K562 (cell line): ENCODE measurements around the gene LAMTOR4. TPM values are rescaled to one million over a fixed set of nuclear protein-coding genes. Genes with fewer than 3 reads are reported as not detected.

Source experiments
- ARID1B ChIP-seq: fragments of 450-650 bp; IDR thresholded peaks from 2 replicates; pipeline ENCODE4 v1.6.1; 2016; ENCODE audit warnings: antibody characterized with exemption, mild to moderate bottlenecking, inconsistent platforms
- E2F1 ChIP-seq: sonication (generic); formaldehyde crosslinking; IDR thresholded peaks from 2 replicates; pipeline ENCODE4 v1.8.1; 2023; ENCODE audit warnings: mild to moderate bottlenecking, missing genetic modification reagents, moderate library complexity
- ELK1 ChIP-seq: sonication (generic); formaldehyde crosslinking; IDR thresholded peaks from 2 replicates; pipeline ENCODE4 v1.8.1; 2022; ENCODE audit warnings: missing genetic modification reagents
- ESRRB ChIP-seq: fragments of 250-450 bp; sonication (Bioruptor Pico); IDR thresholded peaks from 2 replicates; pipeline ENCODE4 v1.5.0; 2020; ENCODE audit warnings: mild to moderate bottlenecking, moderate library complexity, borderline replicate concordance
- FOXM1 ChIP-seq, 2 experiments: fragments of 450-650 bp in 1 of 2; sonication (generic) in 1 of 2; formaldehyde crosslinking in 1 of 2; IDR thresholded peaks; 2 replicates each; pipeline versions ENCODE4 v1.6.1 to v1.9.0; 2017 to 2022; ENCODE audit warnings: low read depth in 2 of 2, mild to moderate bottlenecking in 2 of 2, missing genetic modification reagents in 1 of 2, moderate library complexity in 1 of 2
- GATAD2A ChIP-seq: fragments of 450-650 bp; IDR thresholded peaks from 2 replicates; pipeline ENCODE4 v1.6.1; 2017
- HBP1 ChIP-seq: fragments of 450-650 bp; formaldehyde crosslinking; IDR thresholded peaks from 2 replicates; pipeline ENCODE4 v1.4.0; 2022; ENCODE audit warnings: missing genetic modification characterization
- JUND ChIP-seq, 2 experiments: IDR thresholded peaks; 2 replicates in 1 of 2; 3 replicates in 1 of 2; pipeline ENCODE4 v1.6.1; 2011; ENCODE audit warnings: borderline replicate concordance in 2 of 2, low read depth in 2 of 2, low read length in 2 of 2, improper control_type of control experiment in 1 of 2, missing biosample characterization in 1 of 2, missing genetic modification characterization in 1 of 2, missing genetic modification reagents in 1 of 2
- KDM1A ChIP-seq, 2 experiments: fragments of 450-650 bp; IDR thresholded peaks; 2 replicates each; pipeline ENCODE4 v1.6.1; 2016; ENCODE audit warnings: mild to moderate bottlenecking in 2 of 2
- MAZ ChIP-seq, 2 experiments: fragments of 450-650 bp in 1 of 2; sonication (generic) in 1 of 2; formaldehyde crosslinking; IDR thresholded peaks in 1 of 2; conservative IDR thresholded peaks in 1 of 2; 2 replicates each; pipeline versions ENCODE4 v1.4.0 to v1.5.0; 2020; ENCODE audit warnings: mild to moderate bottlenecking in 1 of 2, missing genetic modification reagents in 1 of 2
- MCM7 ChIP-seq, 2 experiments: fragments of 450-650 bp; IDR thresholded peaks; 2 replicates each; pipeline ENCODE4 v1.6.1; 2016 to 2018
- MEIS2 ChIP-seq: fragments of 450-650 bp; IDR thresholded peaks from 2 replicates; pipeline ENCODE4 v1.6.1; 2014; ENCODE audit warnings: mild to moderate bottlenecking; ENCODE audit not compliant: partially characterized antibody
- MYC ChIP-seq, 2 experiments: fragments of 250-450 bp in 1 of 2; sonication (Bioruptor Pico) in 1 of 2; IDR thresholded peaks; 2 replicates each; pipeline versions ENCODE4 v1.5.1 to v1.6.1; 2012 to 2021; ENCODE audit warnings: low read depth in 2 of 2, borderline replicate concordance in 1 of 2, improper control_type of control experiment in 1 of 2, low read length in 1 of 2, mild to moderate bottlenecking in 1 of 2, moderate library complexity in 1 of 2
- RBBP5 ChIP-seq: fragments of 200-600 bp; sonication (generic); IDR thresholded peaks from 2 replicates; pipeline ENCODE4 v1.6.1; 2012; ENCODE audit warnings: borderline replicate concordance, mild to moderate bottlenecking, low read length, control low read depth, inconsistent platforms; ENCODE audit not compliant: insufficient read depth, poor library complexity, severe bottlenecking
- RBM39 ChIP-seq: fragments of 200-400 bp; formaldehyde crosslinking; optimal IDR thresholded peaks from 2 replicates; pipeline ENCODE3; 2018; ENCODE audit warnings: low read depth, low read length
- SETDB1 ChIP-seq: IDR thresholded peaks from one replicate; pipeline ENCODE4 v1.6.1; 2012; ENCODE audit warnings: low read length, control low read depth, inconsistent platforms
- SMARCA4 ChIP-seq: fragments of 450-650 bp; IDR thresholded peaks from 2 replicates; pipeline ENCODE4 v1.6.1; 2016
- SMARCC2 ChIP-seq: fragments of 450-650 bp; IDR thresholded peaks from 2 replicates; pipeline ENCODE4 v1.6.1; 2017; ENCODE audit warnings: antibody characterized with exemption, moderate library complexity, mild to moderate bottlenecking, low read depth
- SPI1 ChIP-seq: IDR thresholded peaks from 2 replicates; pipeline ENCODE4 v1.6.1; 2011; ENCODE audit warnings: low read depth, low read length, control low read depth, borderline replicate concordance
- TBL1XR1 ChIP-seq, 2 experiments: IDR thresholded peaks; 2 replicates each; pipeline ENCODE4 v1.6.1; 2012; ENCODE audit warnings: improper control_type of control experiment in 2 of 2, low read length in 2 of 2, mild to moderate bottlenecking in 1 of 2
- ZKSCAN8 ChIP-seq: fragments of 200-800 bp; sonication (Bioruptor generic); IDR thresholded peaks from 2 replicates; pipeline ENCODE4 v1.6.1; 2016; ENCODE audit warnings: missing genetic modification characterization, missing compliant biosample characterization
- ZNF699 ChIP-seq: fragments of 250-450 bp; sonication (Bioruptor Pico); IDR thresholded peaks from 2 replicates; pipeline ENCODE4 v1.8.0; 2021; ENCODE audit warnings: mild to moderate bottlenecking, moderate library complexity; ENCODE audit not compliant: insufficient replicate concordance
- ZNF780A ChIP-seq: fragments of 250-450 bp; sonication (Bioruptor Pico); IDR thresholded peaks from 2 replicates; pipeline ENCODE4 v1.5.0; 2021; ENCODE audit warnings: mild to moderate bottlenecking
- polyA plus RNA-seq, 8 experiments: library from polyadenylated mRNA; depleted of rRNA in 4 of 8; stranded (reverse) in 5 of 8; unstranded in 3 of 8; fragments of >200 nt; fragmentation: Nextera tagmentation in 2 of 8; fragmentation: Illumina TruSeq in 1 of 8; extraction: Ambion mirVana in 2 of 8; extraction: Trizol in 1 of 8; gene quantifications; 2 replicates each; pipeline versions ENCODE4 v1.2.1 to v1.2.3, GENCODE V29; 2011 to 2014; ENCODE audit warnings: inconsistent platforms in 1 of 8, missing spikeins in 1 of 8
- total RNA-seq, 7 experiments: library from RNA; depleted of rRNA in 6 of 7; stranded (reverse); fragments of >200 nt in 6 of 7; fragmentation: Illumina TruSeq in 2 of 7; extraction: Trizol in 2 of 7; gene quantifications; 2 replicates each; pipeline versions ENCODE4 v1.2.1 to v1.2.3, GENCODE V29; 2011 to 2021; ENCODE audit warnings: low replicate concordance in 1 of 7

Gene LAMTOR4
- total and polyA plus RNA-seq, 9 of the 15 experiments (the other 6 are each of a cell fraction or from before 2014, with no cell fraction given): 79.6 to 314 (median 195) TPM

- TF ChIP-seq FOXM1 (IDR thresholded peaks at IDR 0.05; ENCODE audit: low read depth) (no peak), FOXM1 (CRISPR knock-in tag; IDR thresholded peaks at IDR 0.05; ENCODE audit: low read depth) (no peak), ELK1 (no peak), ZNF780A (no peak), ESRRB (CRISPR knock-in tag) (no peak), E2F1 (no peak), SETDB1 (no peak), RBM39 (peak; percentile 30), SMARCC2 (peak; percentile 47; the same call in 1 of the 2 replicates), ZNF699 (CRISPR knock-in tag) (no peak), MAZ (CRISPR knock-in tag; conservative IDR thresholded peaks at IDR 0.05 in 1 of 2, IDR thresholded peaks at IDR 0.05 in 1 of 2) (peak in 1 of 2 experiments; percentile 91; a peak in 3 of 4 replicates), SPI1 (no peak), GATAD2A (no peak), TBL1XR1 (IDR thresholded peaks at IDR 0.05; ENCODE audit: low read length in 2 of 2) (peak in 1 of 2 experiments; percentile 20; a peak in 1 of 4 replicates), MEIS2 (peak; percentile 72), ARID1B (peak; percentile 77), SMARCA4 (peak; percentile 73), MYC (IDR thresholded peaks at IDR 0.05; ENCODE audit: low read depth, low read length) (peak; percentile 81), MYC (CRISPR knock-in tag; IDR thresholded peaks at IDR 0.05; ENCODE audit: borderline replicate concordance, low read depth) (no peak), MCM7 (IDR thresholded peaks at IDR 0.05) (no peak), KDM1A (IDR thresholded peaks at IDR 0.05) (0 out of 4 replicates have a peak, but pooled peaks of 1 of the 2 experiments have one; percentile 31), ZKSCAN8 (CRISPR knock-in tag) (no peak), RBBP5 (no peak), HBP1 (0 out of 2 replicates have a peak, but pooled peaks have one; percentile 26), JUND (IDR thresholded peaks at IDR 0.05; ENCODE audit: borderline replicate concordance, low read depth, low read length) (peak; percentile 96), JUND (tag; IDR thresholded peaks at IDR 0.05; ENCODE audit: borderline replicate concordance, low read depth, low read length) (peak; percentile 86)
These were observed 8.9 kb downstream of the LAMTOR4 start (continued) for GRCh38 chr7:100157334-100158228.
